Activated naive CD4-positive, alpha-beta T cell treated with anti-CD3 and anti-CD28 coated beads, Interleukin-2, amount 10 ng/mL, durations not matched to agents 7 days and 5 days (primary cell): Measurements from ENCODE around the gene NOL7.

ENCODE experiments used
- CTCF ChIA-PET: fragments of 350-600 bp; sonication (Branson Sonifier 250); formaldehyde crosslinking; loops from one replicate; lab custom pipeline; 2021; ENCODE audit warnings: antibody characterized with exemption; lab: Charles Lee
- DNase-seq: peaks from one replicate; pipeline ENCODE4 v3.0.0-alpha.2; 2020
- H3K27ac Mint-ChIP-seq: one replicate; pipeline ENCODE4 v1.8.0; 2021; ENCODE audit warnings: mild to moderate bottlenecking, moderate library complexity, mixed read lengths
- H3K27me3 Mint-ChIP-seq: one replicate; pipeline ENCODE4 v1.8.0; 2021; ENCODE audit warnings: mild to moderate bottlenecking, mixed read lengths
- H3K36me3 Mint-ChIP-seq: one replicate; pipeline ENCODE4 v1.8.0; 2021; ENCODE audit warnings: mixed read lengths
- H3K4me1 Mint-ChIP-seq: one replicate; pipeline ENCODE4 v1.8.0; 2021; ENCODE audit warnings: mixed read lengths
- H3K4me3 Mint-ChIP-seq: one replicate; pipeline ENCODE4 v1.8.0; 2021; ENCODE audit warnings: mild to moderate bottlenecking, moderate library complexity, mixed read lengths
- H3K9me3 Mint-ChIP-seq: one replicate; pipeline ENCODE4 v1.8.0; 2021; ENCODE audit warnings: mixed read lengths

The NOL7 gene

DNA sequence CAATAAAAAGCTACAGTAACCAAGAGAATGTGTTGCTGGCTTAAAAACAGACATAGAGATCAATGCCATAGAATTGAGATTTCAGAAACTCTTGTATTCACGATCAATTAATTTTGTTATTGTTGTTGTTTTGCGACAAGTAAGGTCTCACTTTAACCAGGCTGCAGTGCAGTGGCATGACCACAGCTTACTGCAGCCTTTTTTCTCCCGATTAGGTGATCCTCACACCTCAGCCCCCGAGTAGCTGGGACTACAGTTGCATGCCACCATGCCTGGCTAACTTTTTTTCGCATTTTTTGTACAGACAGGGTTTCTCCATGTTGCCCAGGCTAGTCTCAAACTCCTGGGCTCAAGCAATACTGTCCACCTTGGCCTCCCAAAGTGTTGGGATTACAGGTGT lies 54.3 kb downstream of the NOL7 start:
- Mint-ChIP-seq H3K27ac (no peak overlapping the region), H3K4me3 (no peak overlapping the region), H3K9me3 (peaks cover 3% of the 10 kb centered on the region), H3K36me3 (peaks cover 25% of the 10 kb centered on the region), H3K4me1 (peaks cover 56% of the 10 kb centered on the region), H3K27me3 (no peaks in the 10 kb centered on the region)
- CTCF ChIA-PET: no interaction called here
- no peak for DNase-seq
